ENCODE measurements around the gene PAIP2. TPM values are rescaled to one million over a fixed set of nuclear protein-coding genes. Genes with fewer than 3 reads are reported as not detected.

Gene PAIP2
- total RNA-seq, 1 donor from 2014 or later = 27.6 TPM

DNA sequence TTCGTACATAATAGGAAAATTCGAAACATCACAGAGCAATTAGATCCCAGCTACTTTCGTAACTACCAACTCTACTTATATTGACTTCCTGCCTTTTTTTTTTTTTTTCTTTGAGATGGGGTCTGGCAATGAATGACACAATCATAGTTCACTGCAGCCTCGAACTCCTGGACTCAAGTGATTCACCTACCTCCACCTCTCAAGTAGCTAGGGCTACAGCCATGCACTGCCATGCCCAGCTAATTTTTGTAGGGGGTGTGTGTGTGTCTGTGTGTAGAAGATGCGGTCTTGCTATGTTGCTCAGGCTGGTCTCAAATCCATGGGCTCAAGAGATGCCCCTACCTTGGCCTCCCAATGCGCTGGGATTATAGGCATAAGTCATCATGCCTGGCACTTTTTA is 5.8 kb upstream of the PAIP2 start:
- no peak for DNase-seq (ENCODE audit: low spot score in 2 of 2)
- H3K4me1 ChIP-seq = peaks cover 0 to 2% of the 10 kb centered on the region in 2 donors
- peak overlapping the region; percentile 40 to 49 for H3K27ac ChIP-seq
- H3K36me3 ChIP-seq = peaks cover 9 to 27% of the 10 kb centered on the region in 2 donors
- intact Hi-C loops (cut with DNase I) = no loop called here
- no peak overlapping the region for H3K4me3 ChIP-seq
- TF ChIP-seq CTCF (IDR thresholded peaks at IDR 0.05) = no peak
- no peaks in the 10 kb centered on the region for H3K27me3 ChIP-seq
- no peaks in the 10 kb centered on the region for H3K9me3 ChIP-seq

- Histone ChIP-seq H3K4me1 (peaks cover 5 to 19% of the 10 kb centered on the region in 2 donors), H3K27ac (no peak overlapping the region), H3K27me3 (no peaks in the 10 kb centered on the region), H3K4me3 (no peak overlapping the region), H3K9me3 (no peaks in the 10 kb centered on the region), H3K36me3 (no peaks in the 10 kb centered on the region)
- no peak for TF ChIP-seq CTCF (IDR thresholded peaks at IDR 0.05)
- DNase-seq (ENCODE audit: low spot score in 2 of 2) = no peak
- intact Hi-C loops (cut with DNase I) = loop anchor here (5.0 kb wide), 2 partner anchors 62 to 68 kb away; partner anchors contain the start of gene SPATA24
Observed at GRCh38 chr5:139340051-139340450, 1.6 kb upstream of the PAIP2 start.

DNA sequence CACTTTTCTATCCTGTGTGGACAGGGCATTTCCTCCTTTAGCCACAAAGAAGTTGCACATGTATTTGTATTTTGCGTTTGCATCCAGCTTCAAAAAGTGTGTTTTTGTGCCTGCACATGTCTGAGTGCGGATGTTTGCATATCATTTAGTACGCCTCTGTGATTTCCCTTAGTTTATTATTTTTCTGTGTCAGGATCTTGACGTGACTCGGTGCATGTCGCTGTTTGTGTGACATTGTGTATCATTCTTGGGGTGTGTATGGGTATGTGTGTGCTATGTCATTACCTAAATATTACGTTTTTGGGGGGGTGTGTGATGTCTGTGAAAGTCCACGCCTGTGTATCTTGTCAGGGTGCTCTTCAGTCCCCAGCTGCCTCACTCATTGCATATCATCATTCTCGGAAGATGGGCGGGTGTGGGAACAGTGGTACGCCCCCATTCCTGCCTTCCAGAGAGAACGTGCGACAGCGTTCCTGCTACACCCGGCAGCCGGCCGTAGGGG is 416 bp upstream of the PAIP2 start:
- Histone ChIP-seq H3K36me3 (no peaks in the 10 kb centered on the region), H3K4me1 (peaks cover 5 to 19% of the 10 kb centered on the region in 2 donors), H3K27me3 (no peaks in the 10 kb centered on the region), H3K27ac (no peak overlapping the region), H3K4me3 (peak overlapping the region; percentile 71 to 97), H3K9me3 (no peaks in the 10 kb centered on the region)
- DNase-seq (ENCODE audit: low spot score in 2 of 2) = no peak
- intact Hi-C loops (cut with DNase I) = loop anchor here (1.0 to 5.0 kb wide), 3 partner anchors 47 to 69 kb away; partner anchors contain the start of gene SPATA24
- no peak for TF ChIP-seq CTCF (IDR thresholded peaks at IDR 0.05)

DNA sequence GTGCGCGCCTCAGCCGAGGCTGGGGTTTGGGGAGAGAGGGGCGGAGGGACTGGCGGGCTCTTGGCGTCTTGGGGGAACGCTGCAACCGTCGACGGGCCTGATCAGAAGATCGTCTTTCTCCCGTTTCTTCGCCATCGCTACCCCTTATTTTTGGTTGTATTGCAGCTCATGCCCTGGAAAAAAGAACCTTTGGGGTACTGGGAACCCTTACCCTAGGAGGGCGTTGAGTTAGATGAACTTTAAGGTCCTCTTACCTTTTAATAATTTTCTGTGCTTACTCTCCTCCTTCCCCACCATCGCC is 719 bp downstream of the PAIP2 start:
- Histone ChIP-seq H3K9me3 (no peaks in the 10 kb centered on the region), H3K27me3 (no peaks in the 10 kb centered on the region), H3K4me3 (peak overlapping the region; percentile 71 to 97), H3K4me1 (peaks cover 5 to 19% of the 10 kb centered on the region in 2 donors), H3K36me3 (peaks cover 0 to 1% of the 10 kb centered on the region in 2 donors), H3K27ac (peak overlapping the region; percentile 90 to 99)
- no peak for DNase-seq (ENCODE audit: low spot score in 2 of 2)
- intact Hi-C loops (cut with DNase I) = loop anchor here (2.0 to 5.0 kb wide), 3 partner anchors 60 to 768 kb away; partner anchors contain the start of genes HSPA9 and SPATA24
- TF ChIP-seq CTCF (IDR thresholded peaks at IDR 0.05) = no peak

DNA sequence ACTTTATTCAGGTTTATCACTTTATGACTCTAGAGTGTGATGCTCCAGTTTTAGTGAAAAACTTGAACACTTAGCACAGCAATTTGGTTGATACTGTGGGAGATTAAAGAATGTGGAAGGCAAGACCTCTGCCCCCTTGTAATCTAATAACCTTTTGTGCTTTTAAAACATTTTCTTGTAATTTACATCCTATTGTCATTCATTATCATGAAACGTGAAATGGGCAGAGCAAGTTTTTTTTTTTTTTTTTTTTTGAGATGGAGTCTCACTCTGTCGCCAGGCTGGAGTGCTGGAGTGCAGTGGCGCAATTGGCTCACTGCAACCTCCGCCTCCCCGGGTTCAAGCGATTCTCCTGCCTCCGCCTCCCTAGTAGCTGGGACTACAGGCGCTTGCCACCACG is 1.8 kb downstream of the PAIP2 start:
- Histone ChIP-seq H3K9me3 (no peaks in the 10 kb centered on the region), H3K4me1 (peaks cover 5 to 19% of the 10 kb centered on the region in 2 donors), H3K36me3 (peaks cover 0 to 3% of the 10 kb centered on the region in 2 donors), H3K27me3 (no peaks in the 10 kb centered on the region), H3K4me3 (peak overlapping the region; percentile 71 to 97), H3K27ac (peak overlapping the region in 1 of 2 donors; percentile 99)
- DNase-seq (ENCODE audit: low spot score in 2 of 2) = no peak
- no peak for TF ChIP-seq CTCF (IDR thresholded peaks at IDR 0.05)
- intact Hi-C loops (cut with DNase I) = loop anchor here (2.0 to 5.0 kb wide), 3 partner anchors 59 to 769 kb away; partner anchors contain the start of genes HSPA9 and SPATA24
